PC-9 (cell line): ENCODE measurements around the gene CPN2. TPM values are rescaled to one million over a fixed set of nuclear protein-coding genes. Genes with fewer than 3 reads are reported as not detected.

ENCODE experiments used
- BruUV-seq: library from RNA; stranded (reverse); fragments of 400-500 nt; replicated peaks from 2 replicates; lab custom pipeline; 2021; lab: Mats Ljungman, UMichigan
- CTCF ChIA-PET: fragments of 300-600 bp; sonication (Branson Sonifier 250); formaldehyde crosslinking; loops from one replicate; lab custom pipeline; 2022; ENCODE audit warnings: antibody characterized with exemption; lab: Charles Lee
- POLR2A ChIA-PET: fragments of 300-600 bp; sonication (Branson Sonifier 250); formaldehyde crosslinking; loops from one replicate; lab custom pipeline; 2022; ENCODE audit warnings: antibody characterized with exemption; ENCODE audit not compliant: unreplicated experiment; lab: Charles Lee
- DNase-seq, 2 experiments: peaks; one replicate each; pipeline versions ENCODE4 v3.0.0 to v3.0.0-alpha.2; 2015 to 2022; ENCODE audit warnings: mixed read lengths in 1 of 2
- H2AFZ ChIP-seq: fragments of 200-600 bp; sonication (generic); 2 replicates; pipeline ENCODE4 v1.8.1; 2017; ENCODE audit warnings: antibody characterized with exemption
- H3F3A ChIP-seq: fragments of 200-600 bp; sonication (generic); 2 replicates; pipeline ENCODE4 v1.8.1; 2017; ENCODE audit warnings: antibody characterized with exemption, mild to moderate bottlenecking, low read depth; ENCODE audit not compliant: insufficient read depth
- H3K27ac ChIP-seq: fragments of 200-600 bp; sonication (generic); 2 replicates; pipeline ENCODE4 v1.6.1; 2016; ENCODE audit warnings: mixed run types
- H3K27me3 ChIP-seq: fragments of 200-600 bp; sonication (generic); 2 replicates; pipeline ENCODE4 v1.6.1; 2016; ENCODE audit warnings: low read depth, mixed run types; ENCODE audit not compliant: insufficient read depth
- H3K36me3 ChIP-seq: fragments of 200-600 bp; sonication (generic); 2 replicates; pipeline ENCODE4 v1.6.1; 2016; ENCODE audit warnings: low read depth, mixed run types
- H3K4me1 ChIP-seq: fragments of 200-600 bp; sonication (generic); replicated peaks from 2 replicates; pipeline ENCODE4 v1.6.1; 2016; ENCODE audit warnings: mixed run types; ENCODE audit not compliant: insufficient read depth
- H3K4me2 ChIP-seq: fragments of 200-600 bp; sonication (generic); 2 replicates; pipeline ENCODE4 v1.6.1; 2017; ENCODE audit warnings: mixed run types
- H3K4me3 ChIP-seq: fragments of 200-600 bp; sonication (generic); 2 replicates; pipeline ENCODE4 v1.6.1; 2016; ENCODE audit warnings: mixed run types
- H3K79me2 ChIP-seq: fragments of 200-600 bp; sonication (generic); 2 replicates; pipeline ENCODE4 v1.6.1; 2017; ENCODE audit warnings: low read depth, mixed run types
- H3K9me2 ChIP-seq: fragments of 200-600 bp; sonication (generic); 2 replicates; pipeline ENCODE4 v1.8.1; 2017; ENCODE audit warnings: mild to moderate bottlenecking; ENCODE audit not compliant: insufficient read depth
- H3K9me3 ChIP-seq: fragments of 200-600 bp; sonication (generic); 2 replicates; pipeline ENCODE4 v1.8.1; 2016; ENCODE audit warnings: low read depth; ENCODE audit not compliant: insufficient read depth
- H4K20me1 ChIP-seq: fragments of 200-600 bp; sonication (generic); 2 replicates; pipeline ENCODE4 v1.8.1; 2017; ENCODE audit not compliant: insufficient read depth
- CTCF ChIP-seq: fragments of 200-600 bp; sonication (generic); conservative IDR thresholded peaks from 2 replicates; pipeline ENCODE4 v1.6.1; 2017; ENCODE audit warnings: mixed run types, antibody characterized with exemption, mild to moderate bottlenecking, moderate library complexity
- EZH2 ChIP-seq: fragments of 200-600 bp; sonication (generic); IDR thresholded peaks from 2 replicates; pipeline ENCODE4 v1.8.0; 2017; ENCODE audit warnings: antibody characterized with exemption, low read depth
- intact Hi-C: fragments of 100-400 bp; cut with micrococcal nuclease; formaldehyde crosslinking; loops from one replicate; pipeline ENCODE4 v1.10.0; 2022; ENCODE audit not compliant: unreplicated experiment
- total RNA-seq: library from RNA; stranded (reverse); gene quantifications from 2 replicates; pipeline ENCODE4 v1.2.3, GENCODE V29; 2021

CPN2 gene
- total RNA-seq, 1 experiment from 2014 or later, result not detected

GRCh38 chr3:194292331-194292730 lies 58.8 kb downstream of the CPN2 start:
- H3K79me2 ChIP-seq, result no peaks in the 10 kb centered on the region
- H3K4me3 ChIP-seq, result no peak overlapping the region
- 0 out of 2 replicates have a peak overlapping the region, but pooled peaks have one; percentile 15 for H3K27ac ChIP-seq
- H3K9me2 ChIP-seq, result no peaks in the 10 kb centered on the region
- peak in 1 of 2 experiments; percentile 76 for DNase-seq
- no peaks in the 10 kb centered on the region for H3K27me3 ChIP-seq
- H3K4me2 ChIP-seq, result peak overlapping the region; percentile 27
- peaks cover 25% of the 10 kb centered on the region for H3F3A ChIP-seq
- POLR2A ChIA-PET, result no interaction called here
- CTCF ChIA-PET, result no interaction called here
- peaks cover 7% of the 10 kb centered on the region for H3K9me3 ChIP-seq
- BruUV-seq, result no TSS peak
- H2AFZ ChIP-seq, result no peak overlapping the region
- H3K4me1 ChIP-seq, result peaks cover 52% of the 10 kb centered on the region
- intact Hi-C loops, result no loop called here
- TF ChIP-seq EZH2 (no peak), CTCF (no peak)
- no peaks in the 10 kb centered on the region for H4K20me1 ChIP-seq
- H3K36me3 ChIP-seq, result no peaks in the 10 kb centered on the region

Other genes starting within 250 kb of the CPN2 start
- gene HES1, start 215.2 kb downstream of the CPN2 start, total RNA-seq, result 66.5 and 97.8 TPM in 2 replicates
- gene LRRC15, start 18.4 kb upstream of the CPN2 start, total RNA-seq, result 0.08 TPM in 1 of 2 replicates, not detected in the other
- not detected in 2 replicates for gene GP5, start 47.9 kb upstream of the CPN2 start, total RNA-seq
- gene ATP13A3, start 135.7 kb upstream of the CPN2 start, total RNA-seq, result 203 and 242 TPM in 2 replicates